GM23248 (cell line): Measurements from ENCODE around the gene TENT4A. TPM values are rescaled to one million over a fixed set of nuclear protein-coding genes. Genes with fewer than 3 reads are reported as not detected.

ENCODE experiments used
- DNase-seq: peaks from one replicate; pipeline ENCODE4 v3.0.0-alpha.2; 2015
- H2AFZ ChIP-seq: fragments of 200-600 bp; sonication (generic); 2 replicates; pipeline ENCODE4 v1.6.1; 2016; ENCODE audit warnings: antibody characterized with exemption
- H3F3A ChIP-seq: fragments of 200-600 bp; sonication (generic); 2 replicates; pipeline ENCODE4 v1.6.1; 2016; ENCODE audit warnings: mild to moderate bottlenecking, antibody characterized with exemption, mixed run types; ENCODE audit not compliant: insufficient read depth
- H3K27ac ChIP-seq: fragments of 200-600 bp; sonication (generic); 2 replicates; pipeline ENCODE4 v1.5.1; 2016; ENCODE audit warnings: mild to moderate bottlenecking
- H3K27me3 ChIP-seq: fragments of 200-600 bp; sonication (generic); replicated peaks from 2 replicates; pipeline ENCODE4 v1.6.1; 2016; ENCODE audit warnings: mild to moderate bottlenecking; ENCODE audit not compliant: insufficient read depth
- H3K36me3 ChIP-seq: fragments of 200-600 bp; sonication (generic); 2 replicates; pipeline ENCODE4 v1.6.1; 2016; ENCODE audit warnings: low read depth, mild to moderate bottlenecking
- H3K4me1 ChIP-seq: fragments of 200-600 bp; sonication (generic); 2 replicates; pipeline ENCODE4 v1.6.1; 2016; ENCODE audit warnings: mild to moderate bottlenecking; ENCODE audit not compliant: insufficient read depth
- H3K4me2 ChIP-seq: fragments of 200-600 bp; sonication (generic); one replicate; pipeline ENCODE4 v1.6.1; 2016; ENCODE audit warnings: mild to moderate bottlenecking; ENCODE audit not compliant: unreplicated experiment
- H3K4me3 ChIP-seq: fragments of 200-600 bp; sonication (generic); 2 replicates; pipeline ENCODE4 v1.5.1; 2016; ENCODE audit warnings: mild to moderate bottlenecking
- H3K79me2 ChIP-seq: fragments of 200-600 bp; sonication (generic); 2 replicates; pipeline ENCODE4 v1.6.1; 2016; ENCODE audit warnings: mild to moderate bottlenecking; ENCODE audit not compliant: insufficient read depth
- H3K9ac ChIP-seq: fragments of 200-600 bp; sonication (generic); 2 replicates; pipeline ENCODE4 v1.6.1; 2016; ENCODE audit warnings: mild to moderate bottlenecking
- H3K9me2 ChIP-seq: fragments of 200-600 bp; sonication (generic); 2 replicates; pipeline ENCODE4 v1.6.1; 2016; ENCODE audit warnings: mixed run types, mild to moderate bottlenecking, moderate library complexity; ENCODE audit not compliant: insufficient read depth
- H3K9me3 ChIP-seq: fragments of 200-600 bp; sonication (generic); one replicate; pipeline ENCODE4 v1.6.1; 2017; ENCODE audit warnings: low read depth
- H4K20me1 ChIP-seq: fragments of 200-600 bp; sonication (generic); 2 replicates; pipeline ENCODE4 v1.6.0; 2016; ENCODE audit not compliant: insufficient read depth
- EZH2 ChIP-seq: fragments of 200-600 bp; sonication (generic); IDR thresholded peaks from 2 replicates; pipeline ENCODE4 v1.6.1; 2018; ENCODE audit warnings: antibody characterized with exemption, mild to moderate bottlenecking; ENCODE audit not compliant: insufficient read depth, poor library complexity, severe bottlenecking
- EZH2phosphoT487 ChIP-seq: fragments of 200-600 bp; sonication (generic); IDR thresholded peaks from 2 replicates; pipeline ENCODE4 v1.6.1; 2018; ENCODE audit warnings: antibody characterized with exemption, moderate library complexity, mild to moderate bottlenecking, low read depth; ENCODE audit not compliant: insufficient read depth
- WGBS, 2 experiments: methylation state at CpG; one replicate each; pipeline ENCODE4 v1.1.6; 2015 to 2017; ENCODE audit warnings: low lambda C conversion rate in 2 of 2, low coverage in 1 of 2; ENCODE audit errors: missing lambda C conversion rate in 2 of 2; 5-methylcytosine and 5-hydroxymethylcytosine counted together
- in situ Hi-C: fragments of 300-500 bp; cut with MboI; formaldehyde crosslinking; loops from 2 replicates; pipeline ENCODE4 v1.15.0; 2020
- polyA plus RNA-seq: library from polyadenylated mRNA; unstranded; fragments of >200 nt; fragmentation: Nextera tagmentation; extraction: Ambion mirVana; gene quantifications from 2 replicates; pipeline ENCODE4 v1.2.1, GENCODE V29; 2016
- total RNA-seq: library from RNA; depleted of rRNA; stranded (reverse); fragments of >200 nt; shearing (Covaris generic); gene quantifications from 2 replicates; pipeline ENCODE4 v1.2.3, GENCODE V29; 2014

The TENT4A gene
- total and polyA plus RNA-seq, 2 experiments from 2014 or later: 3.0 to 17.6 TPM

DNA sequence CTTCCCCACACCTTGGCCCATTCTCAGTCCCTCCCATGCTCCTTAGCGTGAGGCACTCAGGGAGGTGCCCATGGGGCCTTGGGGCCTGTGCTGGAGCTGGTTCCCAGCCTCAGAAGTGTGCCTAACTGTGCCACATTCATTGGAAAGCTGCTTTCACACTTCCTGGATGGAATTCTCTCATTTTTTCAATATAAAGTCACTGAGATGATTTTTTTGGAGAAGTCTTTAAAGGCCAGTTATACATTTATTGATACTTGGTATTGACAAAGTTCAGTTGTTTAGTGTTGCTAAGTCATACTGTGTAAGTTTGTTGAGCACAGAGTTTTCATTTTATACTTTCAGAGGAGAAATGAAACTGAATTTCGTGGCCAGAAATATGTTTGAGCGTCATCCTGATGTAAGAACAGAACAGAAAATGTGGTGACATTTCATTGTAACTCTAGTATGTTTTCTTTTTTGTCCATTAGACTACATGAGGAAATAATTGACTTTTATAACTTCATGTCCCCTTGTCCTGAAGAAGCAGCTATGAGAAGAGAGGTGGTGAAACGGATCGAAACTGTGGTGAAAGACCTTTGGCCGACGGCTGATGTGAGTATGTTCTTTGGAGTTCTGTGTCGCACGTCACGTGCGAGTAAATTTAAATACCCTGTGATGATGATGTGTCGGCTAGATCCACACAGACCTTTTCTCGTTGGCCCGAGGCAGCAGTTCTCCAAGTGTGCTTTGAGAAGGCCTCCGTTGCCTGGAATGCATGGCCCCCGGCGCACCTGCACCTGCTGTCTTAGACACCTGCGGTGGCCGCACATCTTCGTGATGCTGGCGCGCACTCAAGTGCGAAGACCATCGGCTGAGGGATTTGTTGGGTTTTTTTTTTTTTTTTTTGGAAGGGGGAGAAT is 24.1 kb downstream of the TENT4A start:
- in situ Hi-C loops: loop anchor here (25.0 kb wide), 1 partner anchor 100 kb away; the partner anchor contains the start of genes NSUN2 and SRD5A1
- 92 to 93% methylated on average over 22 to 24 of the region's 24 CpGs for WGBS, 2 experiments

DNA sequence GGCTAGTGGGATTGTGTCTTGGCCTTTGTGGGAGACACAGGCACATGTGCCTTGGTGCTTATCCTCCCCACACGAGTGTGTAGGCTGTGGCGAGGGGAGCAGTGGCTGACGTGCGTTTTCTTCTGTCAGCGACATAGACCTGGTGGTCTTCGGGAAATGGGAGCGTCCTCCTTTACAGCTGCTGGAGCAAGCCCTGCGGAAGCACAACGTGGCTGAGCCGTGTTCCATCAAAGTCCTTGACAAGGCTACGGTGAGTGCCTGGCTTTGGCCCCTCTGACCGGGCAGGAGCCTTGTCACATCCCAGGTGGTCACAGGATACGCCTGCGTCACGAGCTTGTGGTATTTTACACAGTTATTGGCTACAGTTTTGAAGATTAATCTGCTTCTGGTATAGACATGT is 26.4 kb downstream of the TENT4A start:
- H3K4me2 ChIP-seq: no peak overlapping the region
- no peaks in the 10 kb centered on the region; the same call in 1 of the 2 replicates for H4K20me1 ChIP-seq
- no peak for DNase-seq
- peaks cover 100% of the 10 kb centered on the region for H3K79me2 ChIP-seq
- peaks cover 8% of the 10 kb centered on the region; the same call in 1 of the 2 replicates for H3F3A ChIP-seq
- H3K27me3 ChIP-seq: no peaks in the 10 kb centered on the region
- H3K4me3 ChIP-seq: no peak overlapping the region
- H3K4me1 ChIP-seq: 0 out of 2 replicates have a peak, but pooled peaks cover 4% of the 10 kb centered on the region
- no peaks in the 10 kb centered on the region for H3K9me2 ChIP-seq
- peaks cover 20% of the 10 kb centered on the region; the same call in 1 of the 2 replicates for H3K36me3 ChIP-seq
- H3K27ac ChIP-seq: no peak overlapping the region
- H3K9me3 ChIP-seq: no peaks in the 10 kb centered on the region
- no peak for TF ChIP-seq EZH2
- no peak for TF ChIP-seq EZH2phosphoT487
- in situ Hi-C loops: loop anchor here (25.0 kb wide), 1 partner anchor 102 kb away; the partner anchor contains the start of genes NSUN2 and SRD5A1
- H2AFZ ChIP-seq: no peak overlapping the region
- no peak overlapping the region for H3K9ac ChIP-seq
- WGBS, 2 experiments: 86 to 90% methylated on average over 15 of the region's 15 CpGs

More for the DNA sequence above, 24.1 kb downstream of the TENT4A start:
- Histone ChIP-seq H3K79me2 (peaks cover 94% of the 10 kb centered on the region), H3K4me1 (peaks cover 25% of the 10 kb centered on the region), H2AFZ (no peak overlapping the region), H4K20me1 (no peaks in the 10 kb centered on the region; the same call in 1 of the 2 replicates), H3F3A (peaks cover 17% of the 10 kb centered on the region), H3K9ac (no peak overlapping the region), H3K9me3 (no peaks in the 10 kb centered on the region), H3K27me3 (no peaks in the 10 kb centered on the region), H3K4me2 (no peak overlapping the region), H3K4me3 (no peak overlapping the region), H3K27ac (no peak overlapping the region), H3K36me3 (peaks cover 20% of the 10 kb centered on the region; the same call in 1 of the 2 replicates), H3K9me2 (no peaks in the 10 kb centered on the region)
- TF ChIP-seq EZH2: no peak
- no peak for DNase-seq

DNA sequence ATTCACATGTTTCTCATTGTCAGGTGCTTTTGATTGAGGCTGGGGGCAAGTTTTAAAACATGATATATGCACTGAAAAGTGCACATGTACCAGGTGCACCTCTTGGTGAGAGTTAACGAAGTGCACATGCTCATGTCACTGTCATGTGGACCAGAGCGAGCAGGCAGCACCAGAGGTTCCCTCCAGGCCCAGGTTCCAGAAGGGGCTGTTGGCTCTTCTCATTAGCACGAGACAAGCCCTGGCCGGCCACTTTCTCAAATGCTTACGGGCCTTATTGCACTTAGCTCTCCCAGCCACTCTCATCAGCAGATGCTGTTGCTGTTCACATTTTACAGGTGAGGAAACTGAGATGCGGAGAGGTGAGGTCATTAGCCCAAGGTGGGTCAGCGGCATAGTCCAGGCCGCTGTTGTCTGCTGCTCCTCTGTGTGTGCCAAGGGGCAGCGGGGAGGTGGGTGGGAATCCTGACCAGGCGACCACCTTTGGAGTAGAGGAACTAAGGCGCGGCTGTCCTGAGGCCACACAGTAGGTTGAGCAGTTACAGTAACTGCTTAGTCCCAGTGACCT is 27.4 kb downstream of the TENT4A start:
- Histone ChIP-seq H3K36me3 (peaks cover 20% of the 10 kb centered on the region; the same call in 1 of the 2 replicates), H3K27ac (no peak overlapping the region)

DNA sequence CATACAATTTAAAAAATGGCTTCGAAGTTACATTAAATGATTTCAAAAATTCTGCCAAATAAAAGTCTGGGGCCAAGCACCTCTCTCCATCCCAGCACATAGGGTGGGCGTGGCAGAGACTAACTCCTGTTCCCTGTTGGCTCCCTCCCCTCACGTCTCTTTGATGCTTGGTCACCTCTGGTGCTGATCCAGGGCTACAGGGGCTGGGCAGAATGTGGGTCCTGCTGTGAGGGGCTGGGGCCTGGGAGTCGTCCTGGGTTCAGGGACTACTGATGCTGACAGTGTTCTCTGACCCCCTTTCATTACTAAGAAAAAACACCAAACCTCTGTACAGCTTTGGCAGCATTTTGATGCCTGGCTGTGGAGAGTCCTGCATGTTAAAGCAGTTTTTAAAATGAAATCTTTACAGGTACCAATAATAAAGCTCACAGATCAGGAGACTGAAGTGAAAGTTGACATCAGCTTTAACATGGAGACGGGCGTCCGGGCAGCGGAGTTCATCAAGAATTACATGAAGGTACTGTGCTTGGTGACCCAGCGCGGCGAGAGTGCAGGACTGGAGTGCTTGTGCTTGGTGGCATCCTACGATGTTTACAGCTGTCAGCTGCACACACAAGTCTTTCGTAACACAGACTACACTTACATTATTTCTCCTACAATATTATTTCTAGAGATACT is 29.0 kb downstream of the TENT4A start:
- Histone ChIP-seq H3K27me3 (no peaks in the 10 kb centered on the region), H3K9me2 (no peaks in the 10 kb centered on the region), H4K20me1 (peaks cover 3% of the 10 kb centered on the region; the same call in 1 of the 2 replicates), H3K79me2 (peaks cover 100% of the 10 kb centered on the region), H3K36me3 (peaks cover 29% of the 10 kb centered on the region; the same call in 1 of the 2 replicates), H2AFZ (no peak overlapping the region), H3K4me3 (no peak overlapping the region), H3K4me1 (no peaks in the 10 kb centered on the region), H3K27ac (no peak overlapping the region), H3K9me3 (no peaks in the 10 kb centered on the region), H3F3A (peaks cover 16% of the 10 kb centered on the region; the same call in 1 of the 2 replicates), H3K4me2 (no peak overlapping the region), H3K9ac (no peak overlapping the region)
- no peak for DNase-seq
- in situ Hi-C loops: loop anchor here (25.0 kb wide), 1 partner anchor 105 kb away; the partner anchor contains the start of genes NSUN2 and SRD5A1
- 84 to 90% methylated on average over 13 of the region's 13 CpGs for WGBS, 2 experiments
- TF ChIP-seq EZH2: no peak
- no peak for TF ChIP-seq EZH2phosphoT487

More for the DNA sequence above, 27.4 kb downstream of the TENT4A start:
- Histone ChIP-seq H3K27me3 (no peaks in the 10 kb centered on the region), H3K9ac (no peak overlapping the region), H3K4me1 (no peaks in the 10 kb centered on the region), H3K4me2 (no peak overlapping the region), H4K20me1 (no peaks in the 10 kb centered on the region; the same call in 1 of the 2 replicates), H3K79me2 (peaks cover 100% of the 10 kb centered on the region), H3F3A (peaks cover 12% of the 10 kb centered on the region; the same call in 1 of the 2 replicates), H3K9me2 (no peaks in the 10 kb centered on the region), H3K4me3 (no peak overlapping the region), H2AFZ (no peak overlapping the region), H3K9me3 (no peaks in the 10 kb centered on the region)
- DNase-seq: no peak
- TF ChIP-seq EZH2: no peak
- no peak for TF ChIP-seq EZH2phosphoT487
- WGBS, 2 experiments: 92% methylated on average over 12 of the region's 12 CpGs
- in situ Hi-C loops: loop anchor here (25.0 kb wide), 1 partner anchor 103 kb away; the partner anchor contains the start of genes NSUN2 and SRD5A1
